OCI-LY7 (cell line): Measurements from ENCODE around the gene TMPRSS2. TPM values are rescaled to one million over a fixed set of nuclear protein-coding genes. Genes with fewer than 3 reads are reported as not detected.

ENCODE experiments used
- Bru-seq: library from RNA; stranded (reverse); fragments of 400-500 nt; gene quantifications from one replicate; lab custom pipeline; 2021; lab: Mats Ljungman, UMichigan
- BruChase-seq, 2 experiments: library from RNA; stranded (reverse); fragments of 400-500 nt; gene quantifications; one replicate each; lab custom pipeline; 2021; lab: Mats Ljungman, UMichigan
- BruUV-seq: library from RNA; stranded (reverse); fragments of 400-500 nt; replicated peaks from 2 replicates; lab custom pipeline; 2021; lab: Mats Ljungman, UMichigan
- CTCF ChIA-PET: fragments of 300-600 bp; sonication (Branson Sonifier 250); formaldehyde crosslinking; loops from one replicate; lab custom pipeline; 2022; ENCODE audit warnings: antibody characterized with exemption; ENCODE audit not compliant: unreplicated experiment; lab: Charles Lee
- POLR2A ChIA-PET: fragments of 300-600 bp; sonication (Branson Sonifier 250); formaldehyde crosslinking; loops from one replicate; lab custom pipeline; 2022; ENCODE audit warnings: antibody characterized with exemption; lab: Charles Lee
- DNase-seq: peaks from one replicate; pipeline ENCODE4 v3.0.0-alpha.2; 2015; ENCODE audit warnings: low spot score
- H2AFZ ChIP-seq: fragments of 200-600 bp; sonication (generic), shearing (Covaris generic); 2 replicates; pipeline ENCODE4 v1.6.1; 2014; ENCODE audit warnings: mild to moderate bottlenecking, antibody characterized with exemption, low read length, moderate library complexity
- H3K27ac ChIP-seq: fragments of 200-600 bp; sonication (generic); 2 replicates; pipeline ENCODE4 v1.5.1; 2014; ENCODE audit warnings: mixed run types, low read depth, mild to moderate bottlenecking, moderate library complexity, low read length, inconsistent platforms; ENCODE audit not compliant: poor library complexity, severe bottlenecking
- H3K36me3 ChIP-seq: fragments of 200-600 bp; sonication (generic); 2 replicates; pipeline ENCODE4 v1.6.1; 2014; ENCODE audit warnings: mild to moderate bottlenecking, antibody characterized with exemption, low read length, moderate library complexity, mixed read lengths; ENCODE audit not compliant: insufficient read depth
- H3K4me1 ChIP-seq: fragments of 200-600 bp; sonication (generic); 2 replicates; pipeline ENCODE4 v1.5.1; 2014; ENCODE audit warnings: mild to moderate bottlenecking, low read length; ENCODE audit not compliant: insufficient read depth, poor library complexity, severe bottlenecking
- H3K4me2 ChIP-seq: fragments of 200-600 bp; sonication (generic); 2 replicates; pipeline ENCODE4 v1.6.1; 2014; ENCODE audit warnings: mild to moderate bottlenecking, low read length
- H3K4me3 ChIP-seq: fragments of 200-600 bp; sonication (generic); 2 replicates; pipeline ENCODE4 v1.5.1; 2014; ENCODE audit warnings: mild to moderate bottlenecking, low read depth, low read length; ENCODE audit not compliant: poor library complexity, severe bottlenecking
- H3K79me2 ChIP-seq: fragments of 200-600 bp; sonication (generic); 2 replicates; pipeline ENCODE4 v1.6.1; 2016; ENCODE audit warnings: low read depth, mild to moderate bottlenecking, low read length, moderate library complexity, mixed read lengths; ENCODE audit not compliant: insufficient read depth
- H3K9me2 ChIP-seq: fragments of 200-600 bp; sonication (generic); 2 replicates; pipeline ENCODE4 v1.6.1; 2016; ENCODE audit warnings: mild to moderate bottlenecking, low read length, mixed read lengths; ENCODE audit not compliant: insufficient read depth
- H3K9me3 ChIP-seq: fragments of 200-600 bp; sonication (generic); 2 replicates; pipeline ENCODE4 v1.6.1; 2014; ENCODE audit warnings: mild to moderate bottlenecking, mixed run types, low read length, mixed read lengths
- H4K20me1 ChIP-seq: fragments of 200-600 bp; sonication (generic); 2 replicates; pipeline ENCODE4 v1.6.1; 2014; ENCODE audit warnings: mild to moderate bottlenecking, antibody characterized with exemption, low read length, moderate library complexity, mixed read lengths; ENCODE audit not compliant: insufficient read depth
- EZH2phosphoT487 ChIP-seq: fragments of 200-600 bp; sonication (generic); IDR thresholded peaks from 2 replicates; pipeline ENCODE4 v1.6.1; 2018; ENCODE audit warnings: low read depth, borderline replicate concordance, mild to moderate bottlenecking, mixed run types, antibody characterized with exemption, low read length, moderate library complexity, mixed read lengths
- intact Hi-C: fragments of 100-400 bp; cut with micrococcal nuclease; formaldehyde crosslinking; loops from one replicate; pipeline ENCODE4 v1.10.0; 2022; ENCODE audit not compliant: unreplicated experiment
- long read RNA-seq: library from polyadenylated mRNA; stranded (forward); transcript quantifications from one replicate; pipeline ENCODE4 v2.0.0, GENCODE V29; 2022
- total RNA-seq, 2 experiments: library from RNA; depleted of rRNA in 1 of 2; stranded (reverse); fragments of >200 nt in 1 of 2; shearing (Covaris generic) in 1 of 2; gene quantifications; 2 replicates each; pipeline ENCODE4 v1.2.3, GENCODE V29; 2014 to 2022
- TF ChIP-seq, protein P1 (sequence below): fragments of 200-600 bp; sonication (generic); conservative IDR thresholded peaks from 2 replicates; pipeline ENCODE4 v1.5.1; 2014; ENCODE audit warnings: mild to moderate bottlenecking, antibody characterized with exemption, low read length, moderate library complexity, mixed read lengths

The TMPRSS2 gene
- 0.08 and 0.09 TPM in 2 replicates for total RNA-seq (2014; rRNA removed; shearing (Covaris generic))
- not detected in 2 replicates for total RNA-seq (2022)
- not detected for Bru-seq, nascent RNA
- BruChase-seq, experiment 1, labeled RNA remaining after a 6-hour chase, result not detected
- percentile 6 among the genes with signal in this experiment for BruChase-seq, experiment 2, labeled RNA remaining after a 2-hour chase
- long read RNA-seq, result 0 reads

DNA sequence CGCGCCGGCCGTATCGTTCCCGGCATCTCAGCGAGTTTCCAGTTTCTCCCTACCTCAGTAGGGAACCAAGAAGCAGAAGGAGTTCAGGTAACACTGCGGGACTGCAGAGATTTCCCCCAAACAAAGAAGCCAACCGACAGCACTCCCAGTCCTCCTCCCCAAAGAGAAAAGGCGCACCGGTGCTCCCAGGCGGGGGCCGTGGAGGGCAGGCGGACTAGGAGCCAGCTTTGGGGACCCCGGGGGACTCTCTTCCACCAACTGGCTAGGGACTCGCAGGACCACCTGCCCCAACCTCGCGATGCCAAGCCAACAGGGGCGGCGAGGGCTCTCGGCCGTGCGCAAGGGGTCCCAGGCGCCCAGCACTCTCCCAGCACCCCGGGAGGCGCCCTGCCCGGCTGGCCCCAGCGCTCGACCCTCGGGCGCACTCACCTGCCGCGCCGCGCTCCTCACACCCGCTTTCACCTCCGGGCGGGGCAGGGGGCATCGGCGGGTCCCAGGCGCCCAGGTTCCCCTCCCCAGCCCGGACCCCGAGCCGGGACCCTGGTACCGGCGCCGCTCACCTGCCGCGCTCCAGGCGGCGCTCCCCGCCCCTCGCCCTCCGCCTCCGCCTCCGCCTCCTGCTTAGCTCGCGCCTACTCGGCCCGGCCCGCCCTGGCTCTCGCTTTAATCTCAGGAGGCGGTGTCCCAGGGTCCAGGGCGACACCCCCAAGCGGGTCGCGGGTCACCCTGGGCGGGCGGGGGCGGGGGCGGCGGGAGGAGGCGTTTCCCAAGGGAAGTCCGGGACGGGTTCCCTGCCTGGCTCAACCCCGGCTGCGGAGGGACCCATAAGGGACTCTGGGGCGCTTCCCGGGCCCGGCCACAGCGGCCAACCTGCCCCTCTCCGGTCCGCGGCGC is at the start of gene TMPRSS2:
TMPRSS2 (minus strand) TSS at position 638 of the 894 bp plus-strand sequence. CDS start 10,025 bp downstream, outside the sequence.
- no peaks in the 10 kb centered on the region for H3K4me1 ChIP-seq
- no peaks in the 10 kb centered on the region for H3K9me3 ChIP-seq
- no peaks in the 10 kb centered on the region for H3K36me3 ChIP-seq
- no peaks in the 10 kb centered on the region for H4K20me1 ChIP-seq
- no peak for TF ChIP-seq EZH2phosphoT487
- TF ChIP-seq, protein P1, sequence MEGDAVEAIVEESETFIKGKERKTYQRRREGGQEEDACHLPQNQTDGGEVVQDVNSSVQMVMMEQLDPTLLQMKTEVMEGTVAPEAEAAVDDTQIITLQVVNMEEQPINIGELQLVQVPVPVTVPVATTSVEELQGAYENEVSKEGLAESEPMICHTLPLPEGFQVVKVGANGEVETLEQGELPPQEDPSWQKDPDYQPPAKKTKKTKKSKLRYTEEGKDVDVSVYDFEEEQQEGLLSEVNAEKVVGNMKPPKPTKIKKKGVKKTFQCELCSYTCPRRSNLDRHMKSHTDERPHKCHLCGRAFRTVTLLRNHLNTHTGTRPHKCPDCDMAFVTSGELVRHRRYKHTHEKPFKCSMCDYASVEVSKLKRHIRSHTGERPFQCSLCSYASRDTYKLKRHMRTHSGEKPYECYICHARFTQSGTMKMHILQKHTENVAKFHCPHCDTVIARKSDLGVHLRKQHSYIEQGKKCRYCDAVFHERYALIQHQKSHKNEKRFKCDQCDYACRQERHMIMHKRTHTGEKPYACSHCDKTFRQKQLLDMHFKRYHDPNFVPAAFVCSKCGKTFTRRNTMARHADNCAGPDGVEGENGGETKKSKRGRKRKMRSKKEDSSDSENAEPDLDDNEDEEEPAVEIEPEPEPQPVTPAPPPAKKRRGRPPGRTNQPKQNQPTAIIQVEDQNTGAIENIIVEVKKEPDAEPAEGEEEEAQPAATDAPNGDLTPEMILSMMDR, result no peak
- intact Hi-C loops, result no loop called here
- ChIA-PET CTCF (no interaction called here), POLR2A (no interaction called here)
- no peak within 1 kb of the TSS for H2AFZ ChIP-seq
- DNase-seq, result no peak
- no peaks in the 10 kb centered on the region for H3K79me2 ChIP-seq
- H3K4me3 ChIP-seq, result no peak within 1 kb of the TSS
- no TSS peak for BruUV-seq
- H3K27ac ChIP-seq, result no peak within 1 kb of the TSS
- no peak within 1 kb of the TSS for H3K4me2 ChIP-seq
- H3K9me2 ChIP-seq, result no peaks in the 10 kb centered on the region

- no peaks in the 10 kb centered on the region for H3K4me1 ChIP-seq
- TF ChIP-seq EZH2phosphoT487, result no peak
- TF ChIP-seq, protein P1, result no peak
- POLR2A ChIA-PET, result interaction anchor here (0.5 kb wide), 1 partner anchor 125 kb away, joined by 7 read pairs; no protein-coding TSS in a partner anchor
Observed at GRCh38 chr21:41555057-41555456, 47.1 kb upstream of the TMPRSS2 start.

More at GRCh38 chr21:41555057-41555456, 47.1 kb upstream of the TMPRSS2 start:
- CTCF ChIA-PET, result no interaction called here
- H3K27ac ChIP-seq, result no peak overlapping the region
- DNase-seq, result no peak
- no peak overlapping the region for H2AFZ ChIP-seq
- no peaks in the 10 kb centered on the region for H3K9me2 ChIP-seq
- no TSS peak for BruUV-seq
- H4K20me1 ChIP-seq, result no peaks in the 10 kb centered on the region
- intact Hi-C loops, result no loop called here
- no peaks in the 10 kb centered on the region for H3K79me2 ChIP-seq
- H3K4me3 ChIP-seq, result no peak overlapping the region
- H3K36me3 ChIP-seq, result no peaks in the 10 kb centered on the region
- no peaks in the 10 kb centered on the region for H3K9me3 ChIP-seq
- H3K4me2 ChIP-seq, result no peak overlapping the region
